Measurements from ENCODE around the gene PRKRA.

GRCh38 chr2:178469219-178469849, 18.4 kb upstream of the PRKRA start:
- TF ChIP-seq GTF2F1 (IDR thresholded peaks at IDR 0.05; ENCODE audit: borderline replicate concordance, low read depth, low read length) (no peak), CTCF (IDR thresholded peaks at IDR 0.05; ENCODE audit: control extremely low read depth in 1 of 3, insufficient read depth in 1 of 3, low read depth in 1 of 3, low read length in 3 of 3) (no peak), TAF1 (IDR thresholded peaks at IDR 0.05; ENCODE audit: low read depth, low read length) (no peak), POLR2A (IDR thresholded peaks at IDR 0.05; ENCODE audit: control extremely low read depth in 1 of 2, low read depth in 2 of 2, low read length in 2 of 2) (no peak), RAD21 (IDR thresholded peaks at IDR 0.05 in 1 of 2, conservative IDR thresholded peaks at IDR 0.05 in 1 of 2; ENCODE audit: low read depth in 2 of 2, low read length in 2 of 2) (no peak), POLR2AphosphoS5 (IDR thresholded peaks at IDR 0.05; ENCODE audit: low read depth, low read length) (no peak), CBX8 (IDR thresholded peaks at IDR 0.05; ENCODE audit: borderline replicate concordance, low read depth, low read length) (no peak), JUN (IDR thresholded peaks at IDR 0.05; ENCODE audit: low read depth, low read length) (no peak), CREB1 (IDR thresholded peaks at IDR 0.05) (no peak), SP1 (IDR thresholded peaks at IDR 0.05; ENCODE audit: low read depth, low read length) (no peak), SP2 (IDR thresholded peaks at IDR 0.05; ENCODE audit: low read length) (no peak)

All from H1 (cell line).